ENCODE results near the gene PRKG1. TPM values are rescaled to one million over a fixed set of nuclear protein-coding genes. Genes with fewer than 3 reads are reported as not detected.

Gene PRKG1
- total and polyA plus RNA-seq, 8 donors, result 1.2 to 9.6 (median 2.9) TPM

DNA sequence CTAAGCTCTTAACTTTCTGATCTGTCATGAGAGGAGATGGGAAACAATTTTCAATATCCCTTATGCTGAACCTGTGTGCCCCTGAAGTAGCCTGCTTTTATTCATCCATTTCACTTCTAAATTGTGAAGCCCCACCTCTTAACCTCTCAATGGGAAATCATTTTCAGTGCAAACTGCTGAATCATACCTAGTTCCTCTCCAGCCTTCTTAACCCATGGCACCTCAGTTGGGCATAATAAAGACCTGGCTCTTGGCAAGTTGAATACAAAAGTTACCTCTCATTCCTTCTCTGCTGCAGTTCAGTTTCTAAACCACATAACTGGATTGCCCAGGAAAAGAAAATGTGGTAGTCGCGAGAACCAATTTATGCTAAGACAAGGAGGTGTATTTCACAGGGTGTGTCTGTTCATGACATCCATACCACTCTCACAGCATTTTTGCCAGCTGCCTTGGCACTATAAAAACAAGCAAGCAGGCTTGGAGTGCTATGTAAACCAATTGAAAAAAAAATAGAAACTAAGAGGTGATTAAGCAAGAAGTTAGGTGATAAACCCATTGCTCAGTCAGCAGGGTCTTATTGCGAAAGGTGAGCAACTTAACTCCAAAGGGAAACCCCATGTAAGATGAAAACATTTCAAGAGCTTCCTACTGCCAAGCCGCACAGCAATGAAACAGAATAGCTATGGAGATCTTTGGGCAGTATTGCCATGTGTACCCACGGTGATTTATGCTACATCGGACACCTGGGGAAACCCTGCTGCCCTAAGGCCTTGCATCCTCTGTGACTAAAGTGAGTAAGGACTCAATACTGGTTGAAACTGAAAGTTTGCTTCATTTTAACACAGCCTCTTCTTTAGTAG lies 1182.8 kb downstream of the PRKG1 start:
- ATAC-seq (no peak), DNase-seq (no peak), FAIRE-seq (no peak)
- Histone ChIP-seq H3K9me3 (no peaks in the 10 kb centered on the region), H3K4me1 (no peaks in the 10 kb centered on the region), H3K27me3 (no peaks in the 10 kb centered on the region), H3K27ac (no peak overlapping the region), H3K36me3 (no peaks in the 10 kb centered on the region), H3K4me3 (no peak overlapping the region)
- 90 to 93% methylated on average over 6 of the region's 6 CpGs for WGBS, 2 donors
- TF ChIP-seq, protein P1, sequence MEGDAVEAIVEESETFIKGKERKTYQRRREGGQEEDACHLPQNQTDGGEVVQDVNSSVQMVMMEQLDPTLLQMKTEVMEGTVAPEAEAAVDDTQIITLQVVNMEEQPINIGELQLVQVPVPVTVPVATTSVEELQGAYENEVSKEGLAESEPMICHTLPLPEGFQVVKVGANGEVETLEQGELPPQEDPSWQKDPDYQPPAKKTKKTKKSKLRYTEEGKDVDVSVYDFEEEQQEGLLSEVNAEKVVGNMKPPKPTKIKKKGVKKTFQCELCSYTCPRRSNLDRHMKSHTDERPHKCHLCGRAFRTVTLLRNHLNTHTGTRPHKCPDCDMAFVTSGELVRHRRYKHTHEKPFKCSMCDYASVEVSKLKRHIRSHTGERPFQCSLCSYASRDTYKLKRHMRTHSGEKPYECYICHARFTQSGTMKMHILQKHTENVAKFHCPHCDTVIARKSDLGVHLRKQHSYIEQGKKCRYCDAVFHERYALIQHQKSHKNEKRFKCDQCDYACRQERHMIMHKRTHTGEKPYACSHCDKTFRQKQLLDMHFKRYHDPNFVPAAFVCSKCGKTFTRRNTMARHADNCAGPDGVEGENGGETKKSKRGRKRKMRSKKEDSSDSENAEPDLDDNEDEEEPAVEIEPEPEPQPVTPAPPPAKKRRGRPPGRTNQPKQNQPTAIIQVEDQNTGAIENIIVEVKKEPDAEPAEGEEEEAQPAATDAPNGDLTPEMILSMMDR (IDR thresholded peaks at IDR 0.05), result no peak
- intact Hi-C loops (cut with DNase I), result no loop called here

- no peak for FAIRE-seq
- TF ChIP-seq, protein P1 (IDR thresholded peaks at IDR 0.05), result no peak
Measured at GRCh38 chr10:52257692-52258075, 1183.4 kb downstream of the PRKG1 start.

GRCh38 chr10:52258799-52259425 lies 1184.6 kb downstream of the PRKG1 start:
- no peaks in the 10 kb centered on the region for H3K9me3 ChIP-seq
- H3K27me3 ChIP-seq, result no peaks in the 10 kb centered on the region
- H3K36me3 ChIP-seq, result no peaks in the 10 kb centered on the region
- ATAC-seq (no peak), DNase-seq (no peak), FAIRE-seq (no peak)
- TF ChIP-seq, protein P1 (IDR thresholded peaks at IDR 0.05), result no peak
- WGBS, 2 donors, result 97 to 100% methylated on average over 1 of the region's 1 CpG
- no peak overlapping the region for H3K27ac ChIP-seq
- H3K4me1 ChIP-seq, result no peaks in the 10 kb centered on the region
- intact Hi-C loops (cut with DNase I), result no loop called here
- H3K4me3 ChIP-seq, result no peak overlapping the region

More at GRCh38 chr10:52257692-52258075, 1183.4 kb downstream of the PRKG1 start:
- ATAC-seq (no peak), DNase-seq (no peak)
- H3K4me1 ChIP-seq, result no peaks in the 10 kb centered on the region
- H3K4me3 ChIP-seq, result no peak overlapping the region
- H3K9me3 ChIP-seq, result no peaks in the 10 kb centered on the region
- intact Hi-C loops (cut with DNase I), result no loop called here
- no peaks in the 10 kb centered on the region for H3K36me3 ChIP-seq
- no peaks in the 10 kb centered on the region for H3K27me3 ChIP-seq
- no peak overlapping the region for H3K27ac ChIP-seq
- 61 to 66% methylated on average over 1 of the region's 1 CpG for WGBS, 2 donors

DNA sequence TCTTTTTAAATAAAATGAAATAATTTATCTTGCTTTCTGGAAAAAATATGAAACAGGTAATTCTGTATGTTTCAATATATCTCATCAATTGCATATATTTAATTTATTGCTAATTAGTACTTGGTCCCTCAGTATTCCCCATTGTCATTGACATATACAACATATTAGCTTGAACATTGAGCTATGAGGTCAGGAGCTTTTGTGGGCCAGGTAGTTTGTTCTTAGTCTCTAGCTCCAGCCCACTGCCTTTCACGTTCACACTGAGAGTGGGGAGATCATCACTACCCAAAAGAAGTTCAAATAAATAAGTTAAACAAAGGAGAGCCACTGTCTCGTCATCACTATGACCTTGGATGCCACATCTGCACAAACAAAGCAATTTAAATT lies 1185.1 kb downstream of the PRKG1 start:
- H3K27me3 ChIP-seq, result no peaks in the 10 kb centered on the region
- no peak for FAIRE-seq
- H3K4me1 ChIP-seq, result no peaks in the 10 kb centered on the region
- no peaks in the 10 kb centered on the region for H3K36me3 ChIP-seq
- intact Hi-C loops (cut with DNase I), result no loop called here
- no peak overlapping the region for H3K4me3 ChIP-seq
- no peak for DNase-seq
- H3K9me3 ChIP-seq, result no peaks in the 10 kb centered on the region
- 48 to 52% methylated on average over 2 of the region's 2 CpGs for WGBS, 2 donors
- TF ChIP-seq, protein P1 (IDR thresholded peaks at IDR 0.05), result no peak
- H3K27ac ChIP-seq, result no peak overlapping the region
- no peak for ATAC-seq

DNA sequence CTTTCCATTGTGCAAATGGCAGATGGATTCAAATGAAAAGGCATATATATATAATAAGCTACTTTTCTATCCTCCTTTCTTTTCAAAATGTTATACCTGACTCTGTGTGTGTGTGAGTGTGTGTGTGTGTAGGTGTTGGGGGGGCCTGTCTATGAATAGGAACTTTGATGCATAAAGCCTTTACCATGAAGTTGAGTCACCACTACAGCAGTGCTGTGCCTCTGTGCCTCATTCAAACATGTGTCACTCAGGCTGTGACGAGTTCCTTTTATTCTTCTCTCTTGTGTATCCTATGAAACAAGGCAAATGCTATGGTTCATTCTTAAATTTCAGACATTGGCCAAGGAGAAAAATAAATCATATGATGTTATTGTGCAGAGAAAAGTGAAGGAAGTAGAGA lies 1187.1 kb downstream of the PRKG1 start:
- FAIRE-seq (no peak), DNase-seq (no peak), ATAC-seq (no peak)
- TF ChIP-seq, protein P1 (IDR thresholded peaks at IDR 0.05), result no peak
- intact Hi-C loops (cut with DNase I), result no loop called here
- H3K4me1 ChIP-seq, result no peaks in the 10 kb centered on the region
- H3K27me3 ChIP-seq, result no peaks in the 10 kb centered on the region
- H3K9me3 ChIP-seq, result no peaks in the 10 kb centered on the region
- H3K27ac ChIP-seq, result no peak overlapping the region
- H3K36me3 ChIP-seq, result no peaks in the 10 kb centered on the region
- no peak overlapping the region for H3K4me3 ChIP-seq
- 92 to 94% methylated on average over 1 of the region's 1 CpG for WGBS, 2 donors
